GM23338 (cell line): Measurements from ENCODE around the gene TAAR2. TPM values are rescaled to one million over a fixed set of nuclear protein-coding genes. Genes with fewer than 3 reads are reported as not detected.
A peak's percentile ranks its signal among the peaks of the same experiment; 100 is the strongest.

Experiments used
- ATAC-seq: fragments of 200-7000 bp; cut with Tn5 transposase; 3 replicates; pipeline ENCODE4 v1.9.1; 2020
- DNase-seq: peaks from one replicate; pipeline ENCODE4 v3.0.0-alpha.2; 2015; ENCODE audit warnings: low spot score
- H2AFZ ChIP-seq: fragments of 200-600 bp; sonication (generic); 2 replicates; pipeline ENCODE4 v1.8.0; 2016; ENCODE audit warnings: antibody characterized with exemption, mild to moderate bottlenecking, moderate library complexity
- H3F3A ChIP-seq: fragments of 200-600 bp; sonication (generic); replicated peaks from 2 replicates; pipeline ENCODE4 v1.8.0; 2017; ENCODE audit warnings: antibody characterized with exemption, mixed run types, low read depth
- H3K27ac ChIP-seq: fragments of 200-600 bp; sonication (generic); 2 replicates; pipeline ENCODE4 v1.6.1; 2016; ENCODE audit warnings: low read depth
- H3K27me3 ChIP-seq: fragments of 200-600 bp; sonication (generic); 2 replicates; pipeline ENCODE4 v1.8.0; 2016; ENCODE audit warnings: mild to moderate bottlenecking, mixed run types, moderate library complexity; ENCODE audit not compliant: insufficient read depth
- H3K36me3 ChIP-seq: fragments of 200-600 bp; sonication (generic); 2 replicates; pipeline ENCODE4 v1.8.0; 2016; ENCODE audit warnings: mild to moderate bottlenecking; ENCODE audit not compliant: insufficient read depth
- H3K4me1 ChIP-seq: fragments of 200-600 bp; sonication (generic); 2 replicates; pipeline ENCODE4 v1.8.0; 2016; ENCODE audit warnings: mild to moderate bottlenecking, moderate library complexity; ENCODE audit not compliant: insufficient read depth
- H3K4me2 ChIP-seq: fragments of 200-600 bp; sonication (generic); 2 replicates; pipeline ENCODE4 v1.7.1; 2017; ENCODE audit warnings: mixed run types
- H3K4me3 ChIP-seq: fragments of 200-600 bp; sonication (generic); 2 replicates; pipeline ENCODE4 v1.6.1; 2016; ENCODE audit warnings: mixed run types
- H3K79me2 ChIP-seq: fragments of 200-600 bp; sonication (generic); replicated peaks from 2 replicates; pipeline ENCODE4 v1.8.0; 2017; ENCODE audit warnings: mild to moderate bottlenecking; ENCODE audit not compliant: insufficient read depth
- H3K9me2 ChIP-seq: fragments of 200-600 bp; sonication (generic); 2 replicates; pipeline ENCODE4 v1.8.0; 2017; ENCODE audit not compliant: insufficient read depth
- H4K20me1 ChIP-seq: fragments of 200-600 bp; sonication (generic); replicated peaks from 2 replicates; pipeline ENCODE4 v1.8.0; 2017; ENCODE audit warnings: mild to moderate bottlenecking; ENCODE audit not compliant: insufficient read depth
- H3K27ac Mint-ChIP-seq: 2 replicates; pipeline ENCODE4 v1.8.0; 2020; ENCODE audit warnings: inconsistent platforms, mild to moderate bottlenecking, moderate library complexity, mixed read lengths
- H3K27me3 Mint-ChIP-seq: 3 replicates; pipeline ENCODE4 v1.8.0; 2022; ENCODE audit warnings: low read depth, mild to moderate bottlenecking, moderate library complexity, mixed read lengths, inconsistent platforms; ENCODE audit not compliant: insufficient read depth, poor library complexity
- H3K36me3 Mint-ChIP-seq: 3 replicates; pipeline ENCODE4 v1.8.0; 2021; ENCODE audit warnings: low read depth, mild to moderate bottlenecking, inconsistent platforms, moderate library complexity, mixed read lengths
- H3K4me1 Mint-ChIP-seq: 3 replicates; pipeline ENCODE4 v1.8.0; 2020; ENCODE audit warnings: mild to moderate bottlenecking, inconsistent platforms, mixed read lengths
- H3K4me3 Mint-ChIP-seq: 3 replicates; pipeline ENCODE4 v1.8.0; 2021; ENCODE audit warnings: moderate library complexity, mild to moderate bottlenecking, inconsistent platforms, mixed read lengths
- H3K9me3 Mint-ChIP-seq: 3 replicates; pipeline ENCODE4 v1.8.0; 2020; ENCODE audit warnings: moderate library complexity, mild to moderate bottlenecking, inconsistent platforms, mixed read lengths
- CREB1 ChIP-seq: fragments of 250-450 bp; sonication (Bioruptor Pico); IDR thresholded peaks from 2 replicates; pipeline ENCODE4 v1.5.0; 2020; ENCODE audit warnings: low read depth, mild to moderate bottlenecking, moderate library complexity
- CTCF ChIP-seq, 2 experiments: fragments of 200-600 bp in 1 of 2; sonication (generic) in 1 of 2; conservative IDR thresholded peaks; 2 replicates each; pipeline versions ENCODE4 v1.5.1 to v1.6.1; 2016 to 2017; ENCODE audit warnings: antibody characterized with exemption in 2 of 2, low read depth in 2 of 2, mild to moderate bottlenecking in 2 of 2, moderate library complexity in 1 of 2
- ETS1 ChIP-seq: IDR thresholded peaks from 2 replicates; pipeline ENCODE4 v1.6.1; 2016; ENCODE audit warnings: antibody characterized with exemption
- EZH2 ChIP-seq: fragments of 200-600 bp; sonication (generic); IDR thresholded peaks from one replicate; pipeline ENCODE4 v1.8.0; 2017; ENCODE audit warnings: antibody characterized with exemption, mild to moderate bottlenecking, low read depth; ENCODE audit not compliant: unreplicated experiment
- EZH2phosphoT487 ChIP-seq: fragments of 200-600 bp; sonication (generic); IDR thresholded peaks from one replicate; pipeline ENCODE4 v1.8.1; 2018; ENCODE audit warnings: antibody characterized with exemption; ENCODE audit not compliant: unreplicated experiment
- JUNB ChIP-seq: IDR thresholded peaks from one replicate; pipeline ENCODE4 v1.6.1; 2016; ENCODE audit warnings: antibody characterized with exemption; ENCODE audit not compliant: unreplicated experiment
- NANOG ChIP-seq: IDR thresholded peaks from 2 replicates; pipeline ENCODE4 v1.6.1; 2016; ENCODE audit warnings: antibody characterized with exemption, borderline replicate concordance
- POLR2AphosphoS5 ChIP-seq: IDR thresholded peaks from 2 replicates; pipeline ENCODE4 v1.6.1; 2016; ENCODE audit warnings: antibody characterized with exemption, low read depth
- STAT1 ChIP-seq: IDR thresholded peaks from one replicate; pipeline ENCODE4 v1.6.1; 2016; ENCODE audit warnings: antibody characterized with exemption; ENCODE audit not compliant: unreplicated experiment
- ZNF114 ChIP-seq: fragments of 250-450 bp; sonication (Bioruptor Pico); IDR thresholded peaks from 2 replicates; pipeline ENCODE4 v1.5.0; 2020; ENCODE audit warnings: mild to moderate bottlenecking, moderate library complexity
- ZNF331 ChIP-seq: fragments of 250-450 bp; sonication (Bioruptor Pico); IDR thresholded peaks from 2 replicates; pipeline ENCODE4 v1.5.0; 2020; ENCODE audit warnings: low read depth, mild to moderate bottlenecking, moderate library complexity
- polyA plus RNA-seq: library from polyadenylated mRNA; unstranded; fragments of >200 nt; fragmentation: Nextera tagmentation; extraction: Ambion mirVana; gene quantifications from 2 replicates; pipeline ENCODE4 v1.2.1, GENCODE V29; 2016
- total RNA-seq: library from RNA; depleted of rRNA; stranded (reverse); fragments of >200 nt; shearing (Covaris generic); gene quantifications from 2 replicates; pipeline ENCODE4 v1.2.3, GENCODE V29; 2014
- TF ChIP-seq, protein P1 (sequence below): IDR thresholded peaks from one replicate; pipeline ENCODE4 v1.6.1; 2018; ENCODE audit warnings: antibody characterized with exemption; ENCODE audit not compliant: unreplicated experiment

The TAAR2 gene
- total and polyA plus RNA-seq, 2 experiments from 2014 or later = not detected

DNA sequence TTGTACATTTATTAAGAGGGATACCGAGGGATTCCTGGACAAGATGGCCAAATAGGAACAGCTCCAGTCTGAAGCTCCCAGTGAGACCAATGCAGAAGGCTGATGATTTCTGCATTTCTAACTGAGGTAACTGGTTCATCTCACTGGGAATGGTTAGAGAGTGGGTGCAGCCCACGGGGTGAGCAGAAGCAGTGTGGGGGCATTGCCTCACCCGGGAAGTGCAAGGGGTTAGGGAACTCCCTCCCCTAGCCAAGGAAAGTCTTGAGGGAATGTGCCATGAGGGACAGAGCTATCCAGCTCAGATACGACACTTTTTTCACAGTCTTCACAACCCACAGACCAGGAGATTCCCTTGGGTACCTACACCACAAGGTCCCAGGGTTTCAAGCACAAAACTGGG lies 10.7 kb upstream of the TAAR2 start:
- ATAC-seq = no peak
- no peaks in the 10 kb centered on the region for H4K20me1 ChIP-seq
- Mint-ChIP-seq H3K4me3 (no peak overlapping the region), H3K27ac (no peak overlapping the region), H3K36me3 (peaks cover 7% of the 10 kb centered on the region; the same call in 2 of the 3 replicates), H3K9me3 (peaks cover 9% of the 10 kb centered on the region; the same call in 2 of the 3 replicates), H3K4me1 (peaks cover 11% of the 10 kb centered on the region), H3K27me3 (peaks cover 4% of the 10 kb centered on the region)
- peaks cover 10% of the 10 kb centered on the region; the same call in 1 of the 2 replicates for H3K4me1 ChIP-seq
- no peak for TF ChIP-seq EZH2
- TF ChIP-seq EZH2phosphoT487 = no peak
- TF ChIP-seq NANOG = no peak
- no peak for TF ChIP-seq CREB1 (CRISPR knock-in tag)
- TF ChIP-seq ZNF331 = no peak
- H3K79me2 ChIP-seq = no peaks in the 10 kb centered on the region
- H3K4me3 ChIP-seq = no peak overlapping the region
- no peaks in the 10 kb centered on the region for H3K9me2 ChIP-seq
- peak overlapping the region; percentile 43; the same call in 1 of the 2 replicates for H2AFZ ChIP-seq
- H3K4me2 ChIP-seq = no peak overlapping the region
- no peak for DNase-seq
- H3F3A ChIP-seq = no peaks in the 10 kb centered on the region
- H3K36me3 ChIP-seq = no peaks in the 10 kb centered on the region
- no peaks in the 10 kb centered on the region for H3K27me3 ChIP-seq
- no peak overlapping the region for H3K27ac ChIP-seq

GRCh38 chr6:132633362-132633761 lies 9.3 kb upstream of the TAAR2 start:
- no peak overlapping the region for H3K4me2 ChIP-seq
- DNase-seq (no peak), ATAC-seq (no peak)
- Mint-ChIP-seq H3K4me3 (no peak overlapping the region), H3K36me3 (peaks cover 7% of the 10 kb centered on the region; the same call in 2 of the 3 replicates), H3K27ac (no peak overlapping the region), H3K27me3 (no peaks in the 10 kb centered on the region), H3K4me1 (peaks cover under 1% of the 10 kb centered on the region; the same call in 1 of the 3 replicates), H3K9me3 (peaks cover 10% of the 10 kb centered on the region; the same call in 2 of the 3 replicates)
- H3K4me3 ChIP-seq = no peak overlapping the region
- H3K36me3 ChIP-seq = no peaks in the 10 kb centered on the region
- H3K27ac ChIP-seq = no peak overlapping the region
- H3K79me2 ChIP-seq = no peaks in the 10 kb centered on the region
- no peaks in the 10 kb centered on the region; the same call in 1 of the 2 replicates for H3K9me2 ChIP-seq
- no peaks in the 10 kb centered on the region for H3F3A ChIP-seq
- H2AFZ ChIP-seq = peak overlapping the region; percentile 38; the same call in 1 of the 2 replicates
- H3K4me1 ChIP-seq = no peaks in the 10 kb centered on the region
- H3K27me3 ChIP-seq = no peaks in the 10 kb centered on the region
- H4K20me1 ChIP-seq = no peaks in the 10 kb centered on the region
- TF ChIP-seq ZNF331 (no peak), ZNF114 (CRISPR knock-in tag) (no peak), JUNB (no peak), EZH2phosphoT487 (no peak), CTCF (conservative IDR thresholded peaks at IDR 0.05; ENCODE audit: low read depth in 2 of 2) (no peak), POLR2AphosphoS5 (no peak), STAT1 (no peak), ETS1 (no peak), EZH2 (no peak), NANOG (no peak)
- TF ChIP-seq, protein P1, sequence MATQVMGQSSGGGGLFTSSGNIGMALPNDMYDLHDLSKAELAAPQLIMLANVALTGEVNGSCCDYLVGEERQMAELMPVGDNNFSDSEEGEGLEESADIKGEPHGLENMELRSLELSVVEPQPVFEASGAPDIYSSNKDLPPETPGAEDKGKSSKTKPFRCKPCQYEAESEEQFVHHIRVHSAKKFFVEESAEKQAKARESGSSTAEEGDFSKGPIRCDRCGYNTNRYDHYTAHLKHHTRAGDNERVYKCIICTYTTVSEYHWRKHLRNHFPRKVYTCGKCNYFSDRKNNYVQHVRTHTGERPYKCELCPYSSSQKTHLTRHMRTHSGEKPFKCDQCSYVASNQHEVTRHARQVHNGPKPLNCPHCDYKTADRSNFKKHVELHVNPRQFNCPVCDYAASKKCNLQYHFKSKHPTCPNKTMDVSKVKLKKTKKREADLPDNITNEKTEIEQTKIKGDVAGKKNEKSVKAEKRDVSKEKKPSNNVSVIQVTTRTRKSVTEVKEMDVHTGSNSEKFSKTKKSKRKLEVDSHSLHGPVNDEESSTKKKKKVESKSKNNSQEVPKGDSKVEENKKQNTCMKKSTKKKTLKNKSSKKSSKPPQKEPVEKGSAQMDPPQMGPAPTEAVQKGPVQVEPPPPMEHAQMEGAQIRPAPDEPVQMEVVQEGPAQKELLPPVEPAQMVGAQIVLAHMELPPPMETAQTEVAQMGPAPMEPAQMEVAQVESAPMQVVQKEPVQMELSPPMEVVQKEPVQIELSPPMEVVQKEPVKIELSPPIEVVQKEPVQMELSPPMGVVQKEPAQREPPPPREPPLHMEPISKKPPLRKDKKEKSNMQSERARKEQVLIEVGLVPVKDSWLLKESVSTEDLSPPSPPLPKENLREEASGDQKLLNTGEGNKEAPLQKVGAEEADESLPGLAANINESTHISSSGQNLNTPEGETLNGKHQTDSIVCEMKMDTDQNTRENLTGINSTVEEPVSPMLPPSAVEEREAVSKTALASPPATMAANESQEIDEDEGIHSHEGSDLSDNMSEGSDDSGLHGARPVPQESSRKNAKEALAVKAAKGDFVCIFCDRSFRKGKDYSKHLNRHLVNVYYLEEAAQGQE = no peak
